ENCODE data around the gene CC2D1B. TPM values are rescaled to one million over a fixed set of nuclear protein-coding genes. Genes with fewer than 3 reads are reported as not detected.

CC2D1B gene
- total RNA-seq, 1 experiment from 2014 or later = 20.9 TPM

Other genes starting within 250 kb of the CC2D1B start
- 26.1 and 27.5 TPM in 2 replicates for gene ZFYVE9, start 224.1 kb downstream of the CC2D1B start, total RNA-seq (2014; rRNA removed; shearing (Covaris generic))
- gene ORC1, start 38.2 kb upstream of the CC2D1B start, total RNA-seq (2014; rRNA removed; shearing (Covaris generic)) = 37.3 and 38.9 TPM in 2 replicates
- gene PRPF38A, start 38.4 kb upstream of the CC2D1B start, total RNA-seq (2014; rRNA removed; shearing (Covaris generic)) = 65.5 and 66.2 TPM in 2 replicates
- gene TUT4, start 186.9 kb upstream of the CC2D1B start, total RNA-seq (2014; rRNA removed; shearing (Covaris generic)) = 64.9 and 67.8 TPM in 2 replicates
- gene GPX7, start 236.2 kb upstream of the CC2D1B start, total RNA-seq (2014; rRNA removed; shearing (Covaris generic)) = 10.6 and 13.4 TPM in 2 replicates

Data from SJCRH30 (cell line).